HG03571 (cell line): ENCODE measurements around the gene CCT6B.
"Not testable (repeated sequence)": the region's sequence is repeated elsewhere in the genome, so short reads cannot be mapped to it uniquely, and the experiment has no call there.

Experiments used
- ATAC-seq: cut with Tn5 transposase; IDR thresholded peaks from one replicate; pipeline ENCODE4 v1.9.1; 2021; ENCODE audit not compliant: unreplicated experiment

The CCT6B gene

GRCh38 chr17:34980681-34981537, 19.6 kb upstream of the CCT6B start:
- ATAC-seq: peak; percentile 72

- peak; percentile 77 for ATAC-seq
Observed at GRCh38 chr17:34980353-34980680, 19.1 kb upstream of the CCT6B start, which contains the start of gene LIG3. TSS of gene LIG3 (plus strand) at chr17:34980512. CDS start at chr17:34983006, 2,494 bp downstream.

- ATAC-seq: no peak
Observed at GRCh38 chr17:34979650-34980352, 18.5 kb upstream of the CCT6B start.

GRCh38 chr17:34979153-34979552, 17.9 kb upstream of the CCT6B start:
- ATAC-seq: no peak

GRCh38 chr17:34974794-34975785, 13.8 kb upstream of the CCT6B start:
- no peak for ATAC-seq

GRCh38 chr17:34974179-34974578, 12.9 kb upstream of the CCT6B start:
- no peak for ATAC-seq

- no peak for ATAC-seq
Observed at GRCh38 chr17:34958438-34958837, 2.8 kb downstream of the CCT6B start.

GRCh38 chr17:34950780-34951179, 10.5 kb downstream of the CCT6B start:
- ATAC-seq: not testable (repeated sequence)

- no peak for ATAC-seq
Observed at GRCh38 chr17:34930283-34930682, 31.0 kb downstream of the CCT6B start.

GRCh38 chr17:34926661-34927060, 34.6 kb downstream of the CCT6B start:
- ATAC-seq: no peak

GRCh38 chr17:34920676-34921075, 40.6 kb downstream of the CCT6B start:
- ATAC-seq: no peak

- no peak for ATAC-seq
Observed at GRCh38 chr17:34917381-34917780, 43.9 kb downstream of the CCT6B start.

GRCh38 chr17:34916120-34916519, 45.1 kb downstream of the CCT6B start:
- ATAC-seq: no peak

GRCh38 chr17:34913001-34913400, 48.3 kb downstream of the CCT6B start:
- no peak for ATAC-seq

- ATAC-seq: no peak
Observed at GRCh38 chr17:34909040-34909439, 52.2 kb downstream of the CCT6B start.

GRCh38 chr17:34902831-34903547, 58.3 kb downstream of the CCT6B start:
- ATAC-seq: no peak

- no peak for ATAC-seq
Observed at GRCh38 chr17:34899643-34900291, 61.5 kb downstream of the CCT6B start.

- ATAC-seq: no peak
Observed at GRCh38 chr17:34895383-34895782, 65.9 kb downstream of the CCT6B start.

GRCh38 chr17:34894964-34895363, 66.3 kb downstream of the CCT6B start:
- ATAC-seq: no peak
